H1 (cell line): ENCODE data around the gene GBE1. TPM values are rescaled to one million over a fixed set of nuclear protein-coding genes. Genes with fewer than 3 reads are reported as not detected.

Source experiments
- CTCF ChIA-PET: fragments of 300-600 bp; sonication (Branson Sonifier 250); formaldehyde crosslinking; loops from one replicate; lab custom pipeline; 2021; ENCODE audit not compliant: partially characterized antibody; lab: Charles Lee
- POLR2A ChIA-PET: fragments of 300-600 bp; sonication (Branson Sonifier 250); formaldehyde crosslinking; loops from one replicate; lab custom pipeline; 2021; ENCODE audit warnings: inconsistent platforms; ENCODE audit not compliant: partially characterized antibody; lab: Charles Lee
- DNase-seq, 2 experiments: peaks; one replicate each; pipeline versions ENCODE4 v3.0.0 to v3.0.0-alpha.2; 2010 to 2022; ENCODE audit warnings: low spot score in 2 of 2, low read depth in 1 of 2, mixed read lengths in 1 of 2
- FAIRE-seq: peaks from 2 replicates; lab custom pipeline; 2011; peaks lifted over from hg19 to GRCh38; lab: Jason Lieb, UNC
- H2AFZ ChIP-seq: 2 replicates; pipeline ENCODE4 v1.8.1; 2012; ENCODE audit warnings: low read length, inconsistent platforms
- H2AK5ac ChIP-seq: 2 replicates; pipeline ENCODE4 v1.6.1; 2013; ENCODE audit warnings: low read depth, low read length
- H2BK120ac ChIP-seq: replicated peaks from 2 replicates; pipeline ENCODE3; 2013; ENCODE audit warnings: low read depth, low read length, inconsistent platforms
- H2BK12ac ChIP-seq: 2 replicates; pipeline ENCODE4 v1.6.1; 2013; ENCODE audit warnings: low read depth, low read length
- H2BK15ac ChIP-seq: 2 replicates; pipeline ENCODE4 v1.6.1; 2013; ENCODE audit warnings: low read length
- H2BK20ac ChIP-seq: 2 replicates; pipeline ENCODE4 v1.6.1; 2013; ENCODE audit warnings: low read length
- H2BK5ac ChIP-seq: 2 replicates; pipeline ENCODE4 v1.6.1; 2013; ENCODE audit warnings: low read depth, low read length
- H3K14ac ChIP-seq: 2 replicates; pipeline ENCODE4 v1.6.1; 2013; ENCODE audit warnings: inconsistent platforms; ENCODE audit not compliant: insufficient read length
- H3K18ac ChIP-seq: 2 replicates; pipeline ENCODE4 v1.6.1; 2013; ENCODE audit warnings: low read length; ENCODE audit errors: extremely low read depth
- H3K23ac ChIP-seq: 2 replicates; pipeline ENCODE4 v1.6.1; 2013; ENCODE audit warnings: inconsistent platforms; ENCODE audit not compliant: insufficient read length
- H3K23me2 ChIP-seq: 2 replicates; pipeline ENCODE4 v1.6.1; 2013; ENCODE audit warnings: low read depth, low read length
- H3K27ac ChIP-seq: 2 replicates; pipeline ENCODE4 v1.6.1; 2011; ENCODE audit warnings: low read depth, low read length, inconsistent platforms
- H3K27me3 ChIP-seq, 4 experiments: replicated peaks in 1 of 4; 1 replicate in 1 of 4; 2 replicates in 3 of 4; pipeline versions ENCODE4 v1.6.1 to v1.8.1; 2011 to 2013; ENCODE audit warnings: low read length in 3 of 4, mild to moderate bottlenecking in 3 of 4, inconsistent platforms in 2 of 4, mixed read lengths in 2 of 4, moderate library complexity in 1 of 4; ENCODE audit not compliant: control insufficient read depth in 3 of 4, insufficient read depth in 3 of 4; ENCODE audit errors: extremely low read depth in 1 of 4
- H3K36me3 ChIP-seq, 4 experiments: 2 replicates each; pipeline versions ENCODE4 v1.6.1 to v1.8.1; 2011 to 2013; ENCODE audit warnings: mild to moderate bottlenecking in 4 of 4, low read length in 3 of 4, moderate library complexity in 2 of 4, control low read depth in 1 of 4, inconsistent platforms in 1 of 4; ENCODE audit not compliant: insufficient read depth in 4 of 4, control insufficient read depth in 2 of 4
- H3K4ac ChIP-seq: replicated peaks from 2 replicates; pipeline ENCODE3; 2013; ENCODE audit warnings: low read length, low read depth, mixed read lengths, inconsistent platforms; ENCODE audit not compliant: insufficient read length
- H3K4me1 ChIP-seq, 4 experiments: replicated peaks in 1 of 4; 1 replicate in 1 of 4; 2 replicates in 3 of 4; pipeline versions ENCODE4 v1.6.1 to v1.8.1; 2011 to 2013; ENCODE audit warnings: low read length in 3 of 4, inconsistent platforms in 2 of 4, mixed read lengths in 1 of 4; ENCODE audit not compliant: insufficient read depth in 4 of 4, control insufficient read depth in 3 of 4
- H3K4me2 ChIP-seq, 2 experiments: 2 replicates each; pipeline versions ENCODE4 v1.6.1 to v1.8.1; 2011 to 2013; ENCODE audit warnings: low read depth in 2 of 2, low read length in 2 of 2, control low read depth in 1 of 2, inconsistent platforms in 1 of 2, mild to moderate bottlenecking in 1 of 2; ENCODE audit not compliant: insufficient read depth in 1 of 2
- H3K4me3 ChIP-seq, 4 experiments: fragments of 200-600, 300-600 bp in 1 of 4; sonication (generic), shearing (Covaris generic), sonication (Bioruptor Twin) in 1 of 4; 2 replicates each; pipeline versions ENCODE4 v1.5.1 to v1.8.1; 2011 to 2016; ENCODE audit warnings: low read length in 4 of 4, low read depth in 3 of 4, control low read depth in 2 of 4, inconsistent platforms in 2 of 4, mild to moderate bottlenecking in 2 of 4, mixed read lengths in 1 of 4, moderate library complexity in 1 of 4; ENCODE audit not compliant: insufficient read depth in 2 of 4; ENCODE audit errors: extremely low read depth in 1 of 4
- H3K56ac ChIP-seq: replicated peaks from 2 replicates; pipeline ENCODE3; 2013; ENCODE audit warnings: low read depth, mild to moderate bottlenecking, mixed read lengths, low read length, inconsistent platforms; ENCODE audit not compliant: insufficient read length
- H3K79me1 ChIP-seq: 2 replicates; pipeline ENCODE4 v1.6.1; 2013; ENCODE audit warnings: low read depth, low read length, control low read depth
- H3K79me2 ChIP-seq, 2 experiments: 2 replicates each; pipeline versions ENCODE4 v1.6.1 to v1.8.1; 2012 to 2013; ENCODE audit warnings: low read length in 2 of 2, mild to moderate bottlenecking in 2 of 2, inconsistent platforms in 1 of 2; ENCODE audit not compliant: insufficient read depth in 2 of 2, control insufficient read depth in 1 of 2
- H3K9ac ChIP-seq, 4 experiments: replicated peaks in 1 of 4; 1 replicate in 1 of 4; 2 replicates in 3 of 4; pipeline versions ENCODE4 v1.6.1 to v1.8.1; 2011 to 2013; ENCODE audit warnings: low read depth in 3 of 4, low read length in 3 of 4, control low read depth in 2 of 4, mild to moderate bottlenecking in 2 of 4, moderate library complexity in 2 of 4, inconsistent platforms in 1 of 4; ENCODE audit errors: extremely low read depth in 1 of 4
- H3K9me3 ChIP-seq, 2 experiments: 2 replicates each; pipeline versions ENCODE4 v1.6.1 to v1.8.1; 2012 to 2013; ENCODE audit warnings: mild to moderate bottlenecking in 2 of 2, moderate library complexity in 2 of 2, control low read depth in 1 of 2, inconsistent platforms in 1 of 2, low read depth in 1 of 2, low read length in 1 of 2, mixed read lengths in 1 of 2; ENCODE audit not compliant: insufficient read depth in 2 of 2
- H4K20me1 ChIP-seq, 2 experiments: replicated peaks in 1 of 2; 2 replicates each; pipeline versions ENCODE3 to v1.8.1; 2011 to 2013; ENCODE audit warnings: inconsistent platforms in 2 of 2, low read length in 2 of 2, mild to moderate bottlenecking in 1 of 2; ENCODE audit not compliant: insufficient read depth in 2 of 2, control insufficient read depth in 1 of 2
- H4K5ac ChIP-seq: 2 replicates; pipeline ENCODE4 v1.6.1; 2013; ENCODE audit warnings: low read length, low read depth, mixed read lengths, inconsistent platforms; ENCODE audit not compliant: insufficient read length
- H4K8ac ChIP-seq: 2 replicates; pipeline ENCODE4 v1.8.0; 2013; ENCODE audit warnings: mild to moderate bottlenecking, moderate library complexity, low read length, inconsistent platforms; ENCODE audit not compliant: insufficient read depth; ENCODE audit errors: extremely low read depth
- H4K91ac ChIP-seq: replicated peaks from 2 replicates; pipeline ENCODE3; 2013; ENCODE audit warnings: low read length, mixed read lengths, inconsistent platforms; ENCODE audit not compliant: insufficient read length
- HDAC6 ChIP-seq: IDR thresholded peaks from one replicate; pipeline ENCODE4 v1.7.1; 2012; ENCODE audit warnings: low read depth, mild to moderate bottlenecking, inconsistent platforms, low read length, moderate library complexity
- POLR2AphosphoS5 ChIP-seq: IDR thresholded peaks from 2 replicates; pipeline ENCODE4 v1.6.1; 2011; ENCODE audit warnings: low read depth, low read length
- SP4 ChIP-seq: IDR thresholded peaks from 2 replicates; pipeline ENCODE4 v1.6.1; 2012; ENCODE audit warnings: low read length, inconsistent platforms
- YY1 ChIP-seq: IDR thresholded peaks from 2 replicates; pipeline ENCODE4 v1.6.1; 2011; ENCODE audit warnings: low read depth, mild to moderate bottlenecking, low read length
- WGBS, 2 experiments: shearing (Covaris generic) in 1 of 2; methylation state at CpG; one replicate each; pipeline versions ENCODE4 v1.1.6 to v1.1.7; 2013 to 2015; ENCODE audit warnings: low lambda C conversion rate in 2 of 2, mixed read lengths in 2 of 2, inconsistent platforms in 1 of 2, low coverage in 1 of 2, missing lambda C conversion rate in 1 of 2; ENCODE audit not compliant: insufficient replicate concordance in 2 of 2, insufficient coverage in 1 of 2, insufficient read length in 1 of 2; ENCODE audit errors: extremely low coverage in 1 of 2, missing lambda C conversion rate in 1 of 2; 5-methylcytosine and 5-hydroxymethylcytosine counted together
- polyA plus RNA-seq, 7 experiments: library from polyadenylated mRNA; depleted of rRNA in 3 of 7; stranded (reverse) in 5 of 7; unstranded in 2 of 7; fragments of >200 nt in 5 of 7; fragments of 200-250 nt in 2 of 7; gene quantifications; 1 replicate in 5 of 7; 2 replicates in 1 of 7; 4 replicates in 1 of 7; pipeline versions ENCODE4 v1.2.1 to v1.2.3, GENCODE V29; 2011 to 2013; ENCODE audit warnings: missing spikeins in 2 of 7, mixed read lengths in 2 of 7
- total RNA-seq: library from RNA; stranded (reverse); fragmentation: NEBNext Ultra II Directional; extraction: Animal tissue kit (Norgen Biotek cat#: 25700); gene quantifications from 2 replicates; pipeline ENCODE4 v1.2.1, GENCODE V29; 2021

The GBE1 gene
- total and polyA plus RNA-seq, 2 of the 8 experiments (the other 6 are each of a cell fraction or from before 2014, with no cell fraction given): 3.3 to 7.3 TPM

GRCh38 chr3:81500039-81500438, 261.4 kb downstream of the GBE1 start:
- Histone ChIP-seq H2BK120ac (no peak overlapping the region), H2BK15ac (no peak overlapping the region), H3K56ac (no peak overlapping the region), H2AK5ac (no peak overlapping the region), H2BK5ac (no peak overlapping the region), H4K91ac (no peak overlapping the region), H3K14ac (no peak overlapping the region), H3K9me3 (no peaks in the 10 kb centered on the region), H3K27ac (no peak overlapping the region), H3K36me3 (no peaks in the 10 kb centered on the region), H3K4me3 (no peak overlapping the region), H3K9ac (no peak overlapping the region), H3K79me2 (no peaks in the 10 kb centered on the region), H3K27me3 (peaks cover 0 to 2% (median 0%) of the 10 kb centered on the region in 4 experiments; a peak in 1 of 7 replicates), H2AFZ (no peak overlapping the region), H2BK12ac (no peak overlapping the region), H2BK20ac (no peak overlapping the region), H4K20me1 (no peaks in the 10 kb centered on the region), H3K23me2 (no peaks in the 10 kb centered on the region; the same call in 1 of the 2 replicates), H3K18ac (no peak overlapping the region), H3K79me1 (no peaks in the 10 kb centered on the region), H3K4me1 (no peaks in the 10 kb centered on the region), H4K5ac (no peak overlapping the region), H3K23ac (no peak overlapping the region), H3K4ac (no peak overlapping the region), H3K4me2 (no peak overlapping the region), H4K8ac (no peak overlapping the region)
- ChIA-PET POLR2A (no interaction called here), CTCF (interaction anchor here (2.0 kb wide), 1 partner anchor 9 kb away, joined by 4 read pairs; no protein-coding TSS in a partner anchor)
- DNase-seq (no peak), FAIRE-seq (no peak)
- WGBS, 2 experiments: 94% methylated on average over 1 of the region's 1 CpG; no CpG with 5 or more reads in 1 of the 2 experiments
- TF ChIP-seq POLR2AphosphoS5: no peak
- TF ChIP-seq HDAC6: no peak
- no peak for TF ChIP-seq YY1
- no peak for TF ChIP-seq SP4
